ENCODE measurements around the gene TBCEL.

DNA sequence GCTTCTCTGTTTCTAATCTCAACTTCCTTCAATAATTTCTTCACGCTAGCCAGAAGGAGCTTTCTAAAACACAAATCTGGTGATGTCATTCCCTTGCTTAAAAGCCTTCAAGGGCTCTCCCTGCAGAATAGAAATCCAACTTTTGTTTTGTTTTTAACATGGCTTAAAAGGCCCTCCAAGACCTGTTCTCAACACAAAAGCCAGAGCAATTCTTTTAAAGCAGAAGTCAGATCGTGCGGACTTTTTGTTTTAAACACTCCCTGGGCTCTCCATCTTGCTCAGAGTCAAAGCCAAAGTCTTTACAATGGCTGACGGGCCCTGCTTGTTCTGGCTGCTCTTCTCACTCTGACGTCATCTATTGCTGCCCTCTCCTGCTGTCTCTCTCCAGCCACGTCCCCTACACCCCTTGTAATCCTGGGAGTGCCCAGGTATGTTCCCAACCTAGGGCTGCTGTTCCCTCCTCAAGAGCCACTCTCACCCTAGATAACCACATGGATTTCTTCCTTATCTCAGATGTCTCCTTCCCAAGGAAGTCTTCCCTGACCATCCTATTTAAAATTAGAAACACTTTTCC is 99.7 kb downstream of the TBCEL start:
- TF ChIP-seq, protein P1, sequence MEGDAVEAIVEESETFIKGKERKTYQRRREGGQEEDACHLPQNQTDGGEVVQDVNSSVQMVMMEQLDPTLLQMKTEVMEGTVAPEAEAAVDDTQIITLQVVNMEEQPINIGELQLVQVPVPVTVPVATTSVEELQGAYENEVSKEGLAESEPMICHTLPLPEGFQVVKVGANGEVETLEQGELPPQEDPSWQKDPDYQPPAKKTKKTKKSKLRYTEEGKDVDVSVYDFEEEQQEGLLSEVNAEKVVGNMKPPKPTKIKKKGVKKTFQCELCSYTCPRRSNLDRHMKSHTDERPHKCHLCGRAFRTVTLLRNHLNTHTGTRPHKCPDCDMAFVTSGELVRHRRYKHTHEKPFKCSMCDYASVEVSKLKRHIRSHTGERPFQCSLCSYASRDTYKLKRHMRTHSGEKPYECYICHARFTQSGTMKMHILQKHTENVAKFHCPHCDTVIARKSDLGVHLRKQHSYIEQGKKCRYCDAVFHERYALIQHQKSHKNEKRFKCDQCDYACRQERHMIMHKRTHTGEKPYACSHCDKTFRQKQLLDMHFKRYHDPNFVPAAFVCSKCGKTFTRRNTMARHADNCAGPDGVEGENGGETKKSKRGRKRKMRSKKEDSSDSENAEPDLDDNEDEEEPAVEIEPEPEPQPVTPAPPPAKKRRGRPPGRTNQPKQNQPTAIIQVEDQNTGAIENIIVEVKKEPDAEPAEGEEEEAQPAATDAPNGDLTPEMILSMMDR (IDR thresholded peaks at IDR 0.05; ENCODE audit: low read length): no peak
- TF ChIP-seq EZH2phosphoT487 (IDR thresholded peaks at IDR 0.05; ENCODE audit: low read length): no peak
